KBM-7 (cell line): ENCODE data around the gene EDRF1.
A peak's percentile ranks its signal among the peaks of the same experiment; 100 is the strongest.
"Not testable (repeated sequence)": the region's sequence is repeated elsewhere in the genome, so short reads cannot be mapped to it uniquely, and the experiment has no call there.

Experiments used
- DNase-seq: peaks from one replicate; pipeline ENCODE4 v3.0.0-alpha.2; 2015
- in situ Hi-C: fragments of 300-500 bp; cut with MboI; formaldehyde crosslinking; loops from 2 replicates; pipeline ENCODE4 v1.14.3; 2020; ENCODE audit warnings: low sequenced_read_pairs, low pct_unique_long_range_greater_than_20kb, mixed read lengths

The EDRF1 gene

DNA sequence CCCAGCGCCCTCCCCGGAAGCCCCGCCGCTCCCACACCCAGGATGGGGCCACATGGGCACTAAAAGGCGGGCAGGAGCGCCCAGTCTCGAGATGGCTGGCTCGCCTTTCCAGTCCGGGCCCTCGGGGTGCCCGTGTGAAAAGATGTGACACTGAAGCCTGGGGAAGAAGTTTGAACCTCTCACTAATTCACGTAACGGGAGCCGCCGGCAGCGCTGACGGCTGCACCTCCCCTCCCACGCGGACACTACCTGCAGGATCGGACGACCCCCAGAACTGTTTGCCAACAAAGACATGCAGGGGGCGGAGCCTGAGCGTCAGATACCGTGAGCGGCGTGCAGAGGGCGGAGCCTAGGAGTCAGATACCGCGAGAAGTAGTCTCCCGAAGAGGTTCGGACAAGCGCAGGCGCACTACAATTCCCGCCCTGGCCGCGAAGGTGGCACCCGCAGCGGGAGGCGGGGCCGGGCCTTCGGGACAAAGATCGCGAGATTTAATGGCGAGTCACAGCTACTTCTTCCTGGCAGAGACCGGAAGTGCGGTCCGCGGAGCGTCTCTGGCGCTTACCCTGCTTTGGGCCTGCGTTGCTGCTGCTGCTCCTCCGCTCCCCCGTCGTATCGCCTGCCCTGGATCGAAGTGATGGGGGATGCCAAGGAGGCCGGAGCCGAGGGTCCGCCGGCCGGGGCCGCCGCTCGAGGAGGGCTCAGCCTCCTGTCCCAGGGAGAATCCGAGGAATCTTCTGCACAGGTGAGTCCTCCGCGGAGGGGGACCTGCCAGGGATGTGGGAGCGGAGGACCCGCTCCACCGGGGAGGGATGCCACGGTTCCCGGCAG lies at the start of gene EDRF1:
Gene EDRF1 (plus strand): TSS at position 537 of the 829 bp plus-strand sequence. CDS start 99 bp downstream, at position 636.
- peak; percentile 98 for DNase-seq
- in situ Hi-C loops = no loop called here

- in situ Hi-C loops = no loop called here
- DNase-seq = no peak
Measured at GRCh38 chr10:125672884-125673283, 46.6 kb upstream of the EDRF1 start.

DNA sequence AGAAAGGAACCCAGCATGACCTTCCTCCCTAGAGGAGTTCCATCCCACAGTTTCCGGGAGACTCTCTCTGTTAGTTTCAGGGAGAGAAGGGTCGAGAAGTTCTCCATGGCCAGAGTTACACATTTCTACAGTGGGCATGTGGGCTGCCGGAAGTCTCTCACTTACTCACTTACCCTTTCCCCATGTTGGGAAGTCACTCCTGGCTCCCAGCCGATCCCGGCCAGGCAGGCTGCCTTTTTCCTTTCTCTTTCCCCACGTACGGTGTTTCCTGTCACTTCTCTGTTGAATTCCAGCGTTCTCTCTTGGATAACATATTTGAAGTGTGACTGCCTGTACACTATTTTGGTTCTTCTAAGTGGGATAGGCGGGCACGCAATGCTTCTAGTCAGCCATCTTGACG lies 40.1 kb upstream of the EDRF1 start:
- in situ Hi-C loops = no loop called here
- no peak for DNase-seq

DNA sequence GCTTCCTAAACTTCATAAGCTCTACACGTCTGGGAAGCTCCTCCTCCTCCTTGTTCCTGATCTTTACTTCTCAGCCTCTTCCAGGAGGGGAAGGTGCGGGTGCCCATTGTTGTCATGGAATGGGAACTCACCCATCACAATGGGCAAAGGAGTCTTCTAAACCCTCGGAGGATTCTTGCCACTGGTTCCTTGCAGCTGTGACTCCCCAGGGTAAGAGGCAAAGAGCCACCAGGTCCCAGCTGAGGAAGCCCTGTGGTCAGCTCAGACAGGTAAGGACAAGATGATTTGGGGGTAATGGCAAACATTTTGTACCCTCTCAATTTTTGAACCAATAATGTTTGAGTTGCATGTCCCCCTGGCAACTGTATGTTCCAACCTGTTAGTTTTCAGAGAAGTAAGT lies 36.4 kb upstream of the EDRF1 start, which contains the start of gene TEX36:
Gene TEX36 (minus strand): TSS at position 101 of the 400 bp plus-strand sequence. CDS start 174 bp downstream, outside the sequence.
- DNase-seq = no peak
- in situ Hi-C loops = no loop called here

DNA sequence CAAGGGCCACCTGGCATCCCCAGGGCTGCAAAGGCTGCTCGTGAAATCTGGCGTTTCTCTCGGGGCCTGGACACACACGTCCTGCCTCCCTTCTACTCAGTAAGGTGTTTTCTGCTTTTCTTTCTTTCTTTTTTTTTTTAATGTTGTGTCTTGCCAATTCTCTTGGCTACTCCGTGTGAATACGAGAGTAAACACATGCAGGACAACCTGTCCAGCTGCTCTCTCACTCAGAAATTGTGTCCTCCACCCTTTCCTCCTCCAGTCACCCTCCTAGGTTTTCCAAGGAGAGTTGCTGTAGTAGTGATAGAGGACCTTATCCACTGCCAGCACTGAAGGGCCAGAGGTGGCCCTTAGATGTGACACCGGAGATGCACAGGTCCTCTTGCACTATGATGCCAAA lies 35.7 kb upstream of the EDRF1 start:
- DNase-seq = no peak
- in situ Hi-C loops = no loop called here

DNA sequence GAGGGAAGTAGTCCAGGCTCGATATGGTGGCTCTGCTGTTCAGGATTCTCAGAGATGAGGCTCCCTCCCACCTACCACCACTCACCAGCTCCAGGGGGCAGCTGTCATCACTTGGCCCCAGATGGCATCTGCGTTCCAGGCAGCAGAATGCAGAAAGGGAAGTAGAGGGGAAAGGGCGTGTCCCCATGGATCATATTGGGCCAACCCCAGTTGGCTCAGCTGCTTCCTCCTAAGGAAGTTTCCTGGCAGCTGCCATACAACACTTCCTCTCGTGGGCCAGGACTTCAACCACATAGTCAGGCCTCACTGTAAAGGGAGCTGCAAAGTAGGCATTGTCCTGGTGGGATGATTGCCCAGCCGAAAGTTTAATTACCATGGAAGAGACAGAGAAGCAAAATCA lies 34.9 kb upstream of the EDRF1 start:
- DNase-seq = peak; percentile 51
- in situ Hi-C loops = no loop called here

GRCh38 chr10:125687507-125688185 lies 31.9 kb upstream of the EDRF1 start:
- DNase-seq = no peak
- in situ Hi-C loops = no loop called here

- DNase-seq = no peak
- in situ Hi-C loops = no loop called here
Measured at GRCh38 chr10:125689955-125690569, 29.4 kb upstream of the EDRF1 start.

GRCh38 chr10:125691160-125691981 lies 28.1 kb upstream of the EDRF1 start:
- no peak for DNase-seq

GRCh38 chr10:125692196-125692595 lies 27.3 kb upstream of the EDRF1 start:
- in situ Hi-C loops = no loop called here

More at GRCh38 chr10:125691160-125691981, 28.1 kb upstream of the EDRF1 start:
- in situ Hi-C loops = no loop called here

GRCh38 chr10:125692601-125693523 lies 26.6 kb upstream of the EDRF1 start:
- no peak for DNase-seq

More at GRCh38 chr10:125692196-125692595, 27.3 kb upstream of the EDRF1 start:
- DNase-seq = no peak

DNA sequence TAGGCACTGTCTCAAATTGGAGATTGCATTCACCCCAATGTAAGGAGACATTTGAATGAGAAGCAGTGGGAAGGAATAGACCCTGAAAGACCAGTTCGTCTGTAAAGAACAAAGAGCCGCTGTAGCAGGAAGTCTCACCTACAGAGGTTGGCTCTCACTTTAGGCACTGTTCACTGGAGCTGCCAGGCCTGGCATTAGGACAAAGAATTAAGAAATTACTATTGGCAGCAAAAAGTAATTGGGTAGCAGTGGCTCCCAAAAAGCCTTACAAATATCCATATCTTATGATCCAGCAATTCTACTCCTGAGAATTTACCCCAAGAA lies 26.0 kb upstream of the EDRF1 start:
- no peak for DNase-seq
- in situ Hi-C loops = no loop called here

More at GRCh38 chr10:125692601-125693523, 26.6 kb upstream of the EDRF1 start:
- in situ Hi-C loops = no loop called here

GRCh38 chr10:125694883-125695282 lies 24.6 kb upstream of the EDRF1 start:
- in situ Hi-C loops = no loop called here
- DNase-seq = no peak

DNA sequence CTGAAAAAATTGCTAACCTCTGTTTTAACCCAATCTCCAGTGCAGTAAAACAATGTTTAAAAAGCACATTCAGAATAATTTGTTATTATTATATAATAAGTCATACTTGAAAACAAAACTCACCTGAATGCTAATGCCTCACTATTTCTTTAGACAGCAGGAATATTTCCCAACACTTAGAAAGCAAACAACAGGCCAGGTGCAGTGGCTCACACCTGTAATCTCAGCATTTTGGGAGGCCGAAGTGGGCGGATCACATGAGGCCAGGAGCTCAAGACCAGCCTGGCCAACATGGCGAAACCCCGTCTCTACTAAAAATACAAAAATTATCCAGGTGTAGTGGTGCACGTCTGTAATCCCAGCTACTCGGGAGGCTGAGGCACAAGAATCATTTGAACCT lies 22.6 kb upstream of the EDRF1 start:
- in situ Hi-C loops, DNase-seq: not testable (repeated sequence)

DNA sequence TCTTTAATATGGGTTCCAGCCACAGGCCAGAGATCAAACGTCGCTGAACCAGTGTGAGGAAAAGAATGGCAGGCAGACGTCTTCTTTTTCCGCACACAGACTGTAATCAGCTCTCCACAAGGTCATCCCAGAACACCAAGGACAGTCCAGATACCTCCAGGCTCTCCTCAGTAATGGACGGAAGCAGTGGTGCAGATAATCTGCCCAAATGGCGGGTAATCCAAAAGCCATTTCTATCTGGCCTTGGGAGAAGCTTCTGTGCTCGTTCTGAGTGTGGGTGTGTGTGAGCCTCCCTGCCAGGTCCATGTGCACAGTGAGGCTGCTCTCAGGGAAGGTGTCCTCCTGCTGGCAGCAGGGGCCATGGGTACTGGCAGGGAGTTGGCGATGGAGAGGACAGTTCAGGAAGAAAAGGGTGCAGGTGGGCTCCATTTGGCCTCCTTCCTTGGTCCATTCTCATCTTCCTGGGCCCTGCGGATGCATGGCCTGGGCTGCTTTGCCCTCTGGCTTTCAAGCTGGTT lies 21.0 kb upstream of the EDRF1 start:
- in situ Hi-C loops = no loop called here
- DNase-seq = no peak

DNA sequence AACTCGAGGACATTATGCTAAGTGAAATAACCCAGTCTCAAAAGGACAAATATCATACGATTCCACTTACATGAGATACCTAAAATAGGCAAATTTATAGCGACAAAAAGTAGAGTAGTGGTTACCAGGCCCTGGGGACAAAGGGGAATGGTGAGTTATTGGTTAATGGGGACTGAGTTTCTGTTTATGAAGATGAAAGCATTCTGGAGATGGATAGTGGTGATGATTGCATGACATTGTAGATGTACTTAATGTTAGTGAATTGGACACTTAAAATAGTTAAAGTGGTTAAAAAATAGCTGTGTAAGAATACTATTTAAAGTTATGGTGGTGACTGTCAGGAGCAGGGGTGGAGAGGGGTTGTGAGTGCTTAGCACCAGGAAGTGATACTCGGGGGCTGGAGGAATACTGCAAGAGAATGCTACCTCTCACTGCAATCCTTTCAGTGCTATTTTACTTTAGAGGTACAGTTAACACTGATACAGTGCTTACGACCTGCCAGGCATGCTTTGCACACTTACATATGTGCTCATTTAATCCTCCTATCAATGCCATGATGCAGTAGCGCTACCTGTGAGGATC lies 19.9 kb upstream of the EDRF1 start:
- in situ Hi-C loops = no loop called here
- no peak for DNase-seq

DNA sequence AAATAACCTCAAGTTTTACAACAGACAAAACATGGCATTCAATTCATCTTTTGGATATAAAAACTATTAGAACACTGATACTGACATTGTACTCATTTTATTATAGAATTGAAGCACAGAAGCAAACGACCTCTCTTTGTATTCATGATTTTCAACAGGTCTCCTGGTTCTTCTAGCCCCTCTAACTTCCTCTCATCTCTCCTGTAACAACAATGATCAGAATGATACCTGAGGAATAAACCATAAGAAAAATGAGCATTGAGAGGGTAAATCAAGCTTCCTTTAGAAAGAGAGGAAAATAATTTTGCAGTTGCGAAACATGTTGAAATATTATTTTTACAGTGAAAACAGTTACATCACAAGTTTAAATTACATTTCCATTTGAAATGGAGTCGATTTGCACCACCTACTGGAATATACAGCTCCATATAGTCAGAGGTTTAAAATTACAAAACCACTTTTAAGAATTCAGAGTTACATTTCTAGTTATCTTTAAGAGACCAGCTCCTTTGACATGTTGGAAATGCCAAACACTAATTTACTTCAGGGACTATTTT lies 19.1 kb upstream of the EDRF1 start:
- no peak for DNase-seq
- in situ Hi-C loops = no loop called here
